ENCODE results near the gene UBE2O.

Gene UBE2O

GRCh38 chr17:76376318-76377133, 76.4 kb downstream of the UBE2O start (continued):
- no peak for TF ChIP-seq ZNF70 (CRISPR knock-in tag; IDR thresholded peaks at IDR 0.05)
- TF ChIP-seq RARB (CRISPR knock-in tag; IDR thresholded peaks at IDR 0.05): no peak
- TF ChIP-seq ARNTL (CRISPR knock-in tag; IDR thresholded peaks at IDR 0.05; ENCODE audit: borderline replicate concordance, low read depth): no peak
- TF ChIP-seq ZNF565 (CRISPR knock-in tag; conservative IDR thresholded peaks at IDR 0.05; ENCODE audit: low read depth): no peak
- TF ChIP-seq TSHZ2 (CRISPR knock-in tag; IDR thresholded peaks at IDR 0.05): no peak
- no peak for TF ChIP-seq PPARA (CRISPR knock-in tag; IDR thresholded peaks at IDR 0.05; ENCODE audit: borderline replicate concordance)
- TF ChIP-seq SNAI2 (CRISPR knock-in tag; IDR thresholded peaks at IDR 0.05): no peak

- ATAC-seq: no peak
- TF ChIP-seq CREB5 (CRISPR knock-in tag; IDR thresholded peaks at IDR 0.05; ENCODE audit: low read depth) (no peak), ISL1 (CRISPR knock-in tag; IDR thresholded peaks at IDR 0.05) (no peak), ZFP30 (CRISPR knock-in tag; IDR thresholded peaks at IDR 0.05) (no peak), ZNF70 (CRISPR knock-in tag; IDR thresholded peaks at IDR 0.05) (no peak), POU6F1 (CRISPR knock-in tag; IDR thresholded peaks at IDR 0.05; ENCODE audit: borderline replicate concordance, low read depth) (no peak), TOX (CRISPR knock-in tag; IDR thresholded peaks at IDR 0.05; ENCODE audit: borderline replicate concordance) (no peak), CSDC2 (CRISPR knock-in tag; IDR thresholded peaks at IDR 0.05) (no peak), BACH2 (CRISPR knock-in tag; IDR thresholded peaks at IDR 0.05; ENCODE audit: borderline replicate concordance) (no peak), OSR1 (CRISPR knock-in tag; IDR thresholded peaks at IDR 0.05) (no peak), PATZ1 (CRISPR knock-in tag; IDR thresholded peaks at IDR 0.05; ENCODE audit: borderline replicate concordance) (no peak), ARNTL (CRISPR knock-in tag; IDR thresholded peaks at IDR 0.05; ENCODE audit: borderline replicate concordance, low read depth) (no peak), TSHZ2 (CRISPR knock-in tag; IDR thresholded peaks at IDR 0.05) (no peak)
Measured at GRCh38 chr17:76371656-76372628, 81.0 kb downstream of the UBE2O start.
